GM19023 (cell line): ENCODE measurements around the gene ZG16.

Experiments
- ATAC-seq: cut with Tn5 transposase; IDR thresholded peaks from one replicate; pipeline ENCODE4 v1.9.1; 2021; ENCODE audit warnings: mild to moderate bottlenecking, moderate library complexity; ENCODE audit not compliant: unreplicated experiment

Gene ZG16

GRCh38 chr16:29807426-29808218, 29.6 kb downstream of the ZG16 start:
- peak; percentile 19 for ATAC-seq

GRCh38 chr16:29808219-29808900, 30.3 kb downstream of the ZG16 start:
- no peak for ATAC-seq

GRCh38 chr16:29809031-29809747, 31.1 kb downstream of the ZG16 start:
- no peak for ATAC-seq

GRCh38 chr16:29809850-29810698, 32.0 kb downstream of the ZG16 start:
- no peak for ATAC-seq

GRCh38 chr16:29810699-29811169, 32.7 kb downstream of the ZG16 start:
- no peak for ATAC-seq

GRCh38 chr16:29811170-29811895, 33.3 kb downstream of the ZG16 start:
- ATAC-seq = peak; percentile 39

- ATAC-seq = no peak
These were observed 34.0 kb downstream of the ZG16 start, which contains the start of gene PRRT2 for GRCh38 chr16:29811896-29812665. Gene PRRT2, plus strand, starts transcription at chr16:29812193. Its CDS starts 862 bp downstream, at chr16:29813055.

GRCh38 chr16:29812754-29813643, 34.9 kb downstream of the ZG16 start:
- no peak for ATAC-seq

- no peak for ATAC-seq
These were observed 35.8 kb downstream of the ZG16 start for GRCh38 chr16:29813644-29814562.

GRCh38 chr16:29814592-29814991, 36.5 kb downstream of the ZG16 start:
- ATAC-seq = no peak

- ATAC-seq = no peak
These were observed 37.1 kb downstream of the ZG16 start for GRCh38 chr16:29815032-29815721.

- ATAC-seq = peak; percentile 57
These were observed 38.0 kb downstream of the ZG16 start, which contains the start of gene PAGR1 for GRCh38 chr16:29815793-29816693. Gene PAGR1, plus strand, starts transcription at chr16:29816152. Its CDS starts 374 bp downstream, at chr16:29816526.

GRCh38 chr16:29816694-29817441, 38.8 kb downstream of the ZG16 start:
- ATAC-seq = peak; percentile 1

GRCh38 chr16:29818082-29818481, 40.0 kb downstream of the ZG16 start:
- no peak for ATAC-seq

GRCh38 chr16:29819506-29819905, 41.5 kb downstream of the ZG16 start:
- ATAC-seq = no peak
